Measurements from ENCODE around the gene TDP2.

Gene TDP2

GRCh38 chr6:24655215-24655614 lies 11.5 kb downstream of the TDP2 start:
- Histone ChIP-seq H3K9me3 (ENCODE audit: insufficient read depth, low read depth, low read length) (no peaks in the 10 kb centered on the region), H2AK5ac (ENCODE audit: low read length) (no peak overlapping the region), H3K4me1 (ENCODE audit: control insufficient read depth in 1 of 2, insufficient read depth in 2 of 2, low read length in 2 of 2) (no peaks in the 10 kb centered on the region), H3K36me3 (ENCODE audit: control insufficient read depth in 1 of 2, insufficient read depth in 2 of 2, low read length in 2 of 2) (peaks cover 5 to 17% of the 10 kb centered on the region in 2 experiments), H3K9ac (ENCODE audit: low read length) (no peak overlapping the region), H3K18ac (ENCODE audit: low read length) (no peak overlapping the region), H3K23ac (ENCODE audit: low read length) (no peak overlapping the region), H4K8ac (ENCODE audit: low read depth, low read length) (no peak overlapping the region), H3K4me2 (ENCODE audit: low read length) (no peak overlapping the region), H2BK5ac (ENCODE audit: low read depth, low read length, poor library complexity) (no peak overlapping the region), H3K4me3 (ENCODE audit: low read depth, low read length) (no peak overlapping the region), H3K27me3 (ENCODE audit: insufficient read depth, low read length) (no peaks in the 10 kb centered on the region), H3K14ac (ENCODE audit: low read length) (no peak overlapping the region), H4K12ac (ENCODE audit: low read depth, low read length) (no peak overlapping the region), H4K91ac (ENCODE audit: low read depth, low read length) (no peak overlapping the region), H3K4ac (ENCODE audit: low read depth, low read length) (no peak overlapping the region), H3K27ac (ENCODE audit: low read depth, low read length) (no peak overlapping the region), H3K79me1 (ENCODE audit: low read length) (no peaks in the 10 kb centered on the region), H2AFZ (ENCODE audit: insufficient read depth, low read length, poor library complexity) (no peak overlapping the region), H3K79me2 (ENCODE audit: control insufficient read depth, insufficient read depth, low read length, poor library complexity) (no peaks in the 10 kb centered on the region), H2BK120ac (ENCODE audit: insufficient read depth, low read length, poor library complexity) (no peak overlapping the region), H2BK12ac (ENCODE audit: low read length) (no peak overlapping the region)
- WGBS (ENCODE audit: extremely low coverage, insufficient coverage, insufficient read length): no CpG with 5 or more reads among the region's 1 CpG
- DNase-seq: no peak

GRCh38 chr6:24650365-24650764 lies 16.3 kb downstream of the TDP2 start:
- Histone ChIP-seq H3K18ac (ENCODE audit: low read length) (no peak overlapping the region), H2BK5ac (ENCODE audit: low read depth, low read length, poor library complexity) (no peak overlapping the region), H4K91ac (ENCODE audit: low read depth, low read length) (no peak overlapping the region), H3K79me2 (ENCODE audit: control insufficient read depth, insufficient read depth, low read length, poor library complexity) (no peaks in the 10 kb centered on the region), H2AK5ac (ENCODE audit: low read length) (no peak overlapping the region), H2BK120ac (ENCODE audit: insufficient read depth, low read length, poor library complexity) (no peak overlapping the region), H3K14ac (ENCODE audit: low read length) (no peak overlapping the region), H3K79me1 (ENCODE audit: low read length) (no peaks in the 10 kb centered on the region), H4K12ac (ENCODE audit: low read depth, low read length) (no peak overlapping the region), H3K4me1 (ENCODE audit: control insufficient read depth in 1 of 2, insufficient read depth in 2 of 2, low read length in 2 of 2) (peaks cover 4 to 8% of the 10 kb centered on the region in 2 experiments), H2AFZ (ENCODE audit: insufficient read depth, low read length, poor library complexity) (no peak overlapping the region), H3K4ac (ENCODE audit: low read depth, low read length) (no peak overlapping the region), H2BK12ac (ENCODE audit: low read length) (no peak overlapping the region), H3K9ac (ENCODE audit: low read length) (no peak overlapping the region), H3K23ac (ENCODE audit: low read length) (no peak overlapping the region), H4K8ac (ENCODE audit: low read depth, low read length) (no peak overlapping the region), H3K9me3 (ENCODE audit: insufficient read depth, low read depth, low read length) (no peaks in the 10 kb centered on the region), H3K4me2 (ENCODE audit: low read length) (no peak overlapping the region), H3K4me3 (ENCODE audit: low read depth, low read length) (no peak overlapping the region), H3K27me3 (ENCODE audit: insufficient read depth, low read length) (no peaks in the 10 kb centered on the region), H3K27ac (ENCODE audit: low read depth, low read length) (no peak overlapping the region), H3K36me3 (ENCODE audit: control insufficient read depth in 1 of 2, insufficient read depth in 2 of 2, low read length in 2 of 2) (peaks cover 5 to 13% of the 10 kb centered on the region in 2 experiments)
- no peak for DNase-seq
- WGBS (ENCODE audit: extremely low coverage, insufficient coverage, insufficient read length): no CpG with 5 or more reads among the region's 3 CpGs

GRCh38 chr6:24649691-24650090 lies 17.0 kb downstream of the TDP2 start:
- Histone ChIP-seq H3K4me1 (ENCODE audit: control insufficient read depth in 1 of 2, insufficient read depth in 2 of 2, low read length in 2 of 2) (peaks cover 4 to 8% of the 10 kb centered on the region in 2 experiments), H3K9ac (ENCODE audit: low read length) (no peak overlapping the region), H3K4me3 (ENCODE audit: low read depth, low read length) (no peak overlapping the region), H3K36me3 (ENCODE audit: control insufficient read depth in 1 of 2, insufficient read depth in 2 of 2, low read length in 2 of 2) (peaks cover 5 to 12% of the 10 kb centered on the region in 2 experiments), H3K4me2 (ENCODE audit: low read length) (no peak overlapping the region), H3K18ac (ENCODE audit: low read length) (no peak overlapping the region), H3K27ac (ENCODE audit: low read depth, low read length) (no peak overlapping the region), H4K91ac (ENCODE audit: low read depth, low read length) (no peak overlapping the region), H3K14ac (ENCODE audit: low read length) (no peak overlapping the region), H4K8ac (ENCODE audit: low read depth, low read length) (no peak overlapping the region), H3K27me3 (ENCODE audit: insufficient read depth, low read length) (no peaks in the 10 kb centered on the region), H2BK5ac (ENCODE audit: low read depth, low read length, poor library complexity) (no peak overlapping the region), H2BK12ac (ENCODE audit: low read length) (no peak overlapping the region), H3K23ac (ENCODE audit: low read length) (no peak overlapping the region), H2BK120ac (ENCODE audit: insufficient read depth, low read length, poor library complexity) (no peak overlapping the region), H3K4ac (ENCODE audit: low read depth, low read length) (no peak overlapping the region), H2AK5ac (ENCODE audit: low read length) (no peak overlapping the region), H3K79me2 (ENCODE audit: control insufficient read depth, insufficient read depth, low read length, poor library complexity) (no peaks in the 10 kb centered on the region), H3K79me1 (ENCODE audit: low read length) (no peaks in the 10 kb centered on the region), H3K9me3 (ENCODE audit: insufficient read depth, low read depth, low read length) (no peaks in the 10 kb centered on the region), H2AFZ (ENCODE audit: insufficient read depth, low read length, poor library complexity) (no peak overlapping the region), H4K12ac (ENCODE audit: low read depth, low read length) (no peak overlapping the region)
- WGBS (ENCODE audit: extremely low coverage, insufficient coverage, insufficient read length): no CpG with 5 or more reads among the region's 2 CpGs
- DNase-seq: no peak

GRCh38 chr6:24648276-24648675 lies 18.4 kb downstream of the TDP2 start:
- no peak overlapping the region for H2AK5ac ChIP-seq (ENCODE audit: low read length)
- H3K9me3 ChIP-seq (ENCODE audit: insufficient read depth, low read depth, low read length): no peaks in the 10 kb centered on the region
- H3K4me2 ChIP-seq (ENCODE audit: low read length): no peak overlapping the region
- H2BK120ac ChIP-seq (ENCODE audit: insufficient read depth, low read length, poor library complexity): no peak overlapping the region
- no peak overlapping the region for H3K4ac ChIP-seq (ENCODE audit: low read depth, low read length)
- DNase-seq: no peak
- no peak overlapping the region for H3K14ac ChIP-seq (ENCODE audit: low read length)
- H3K79me1 ChIP-seq (ENCODE audit: low read length): no peaks in the 10 kb centered on the region
- H2AFZ ChIP-seq (ENCODE audit: insufficient read depth, low read length, poor library complexity): no peak overlapping the region
- H3K36me3 ChIP-seq (ENCODE audit: control insufficient read depth in 1 of 2, insufficient read depth in 2 of 2, low read length in 2 of 2): peaks cover 5 to 11% of the 10 kb centered on the region in 2 experiments
- no peak overlapping the region for H4K8ac ChIP-seq (ENCODE audit: low read depth, low read length)
- no peak overlapping the region for H3K23ac ChIP-seq (ENCODE audit: low read length)
- no peak overlapping the region for H3K9ac ChIP-seq (ENCODE audit: low read length)
- H2BK12ac ChIP-seq (ENCODE audit: low read length): no peak overlapping the region
- no peaks in the 10 kb centered on the region for H3K27me3 ChIP-seq (ENCODE audit: insufficient read depth, low read length)
- H4K91ac ChIP-seq (ENCODE audit: low read depth, low read length): no peak overlapping the region
- H3K27ac ChIP-seq (ENCODE audit: low read depth, low read length): no peak overlapping the region
- H3K4me3 ChIP-seq (ENCODE audit: low read depth, low read length): no peak overlapping the region
- WGBS (ENCODE audit: extremely low coverage, insufficient coverage, insufficient read length): no CpG with 5 or more reads among the region's 5 CpGs
- H2BK5ac ChIP-seq (ENCODE audit: low read depth, low read length, poor library complexity): no peak overlapping the region
- H3K79me2 ChIP-seq (ENCODE audit: control insufficient read depth, insufficient read depth, low read length, poor library complexity): no peaks in the 10 kb centered on the region
- H4K12ac ChIP-seq (ENCODE audit: low read depth, low read length): no peak overlapping the region
- H3K4me1 ChIP-seq (ENCODE audit: control insufficient read depth in 1 of 2, insufficient read depth in 2 of 2, low read length in 2 of 2): peaks cover 4 to 8% of the 10 kb centered on the region in 2 experiments
- no peak overlapping the region for H3K18ac ChIP-seq (ENCODE audit: low read length)
